ENCODE results near the gene VPS33A. TPM values are rescaled to one million over a fixed set of nuclear protein-coding genes. Genes with fewer than 3 reads are reported as not detected.
A peak's percentile ranks its signal among the peaks of the same experiment; 100 is the strongest.

The VPS33A gene
- 17.0 TPM for total RNA-seq
- polyA plus RNA-seq: 12.4 TPM

- Histone ChIP-seq H3K27ac (ENCODE audit: low read depth) (peak within 1 kb of the TSS; percentile 87), H3K4me1 (ENCODE audit: insufficient read depth) (no peaks in the 10 kb centered on the region), H3K4me3 (ENCODE audit: low read depth, low read length) (peak within 1 kb of the TSS; percentile 65), H3K36me3 (ENCODE audit: insufficient read depth) (peaks cover 2% of the 10 kb centered on the region)
- under 1% methylated on average over 56 of the region's 56 CpGs for WGBS
- DNase-seq (ENCODE audit: extremely low spot score): peak; percentile 90
Measured at GRCh38 chr12:122266230-122266901, at the start of gene VPS33A. Gene VPS33A, minus strand, starts transcription at chr12:122266494. Its CDS starts 86 bp downstream, at chr12:122266408.

- Histone ChIP-seq H3K36me3 (ENCODE audit: insufficient read depth) (peaks cover 3% of the 10 kb centered on the region), H3K4me3 (ENCODE audit: low read depth, low read length) (no peak overlapping the region), H3K27ac (ENCODE audit: low read depth) (no peak overlapping the region), H3K4me1 (ENCODE audit: insufficient read depth) (no peaks in the 10 kb centered on the region)
- no peak for DNase-seq (ENCODE audit: extremely low spot score)
- WGBS: 94% methylated on average over 5 of the region's 5 CpGs
Measured at GRCh38 chr12:122312926-122313325, 46.6 kb upstream of the VPS33A start.

GRCh38 chr12:122311696-122312095 lies 45.4 kb upstream of the VPS33A start:
- Histone ChIP-seq H3K4me1 (ENCODE audit: insufficient read depth) (no peaks in the 10 kb centered on the region), H3K36me3 (ENCODE audit: insufficient read depth) (peaks cover 3% of the 10 kb centered on the region), H3K27ac (ENCODE audit: low read depth) (no peak overlapping the region), H3K4me3 (ENCODE audit: low read depth, low read length) (no peak overlapping the region)
- no peak for DNase-seq (ENCODE audit: extremely low spot score)
- 86% methylated on average over 5 of the region's 5 CpGs for WGBS

- 88% methylated on average over 3 of the region's 3 CpGs for WGBS
- no peak for DNase-seq (ENCODE audit: extremely low spot score)
- H3K4me1 ChIP-seq (ENCODE audit: insufficient read depth): no peaks in the 10 kb centered on the region
- H3K36me3 ChIP-seq (ENCODE audit: insufficient read depth): peaks cover 3% of the 10 kb centered on the region
- H3K4me3 ChIP-seq (ENCODE audit: low read depth, low read length): no peak overlapping the region
- H3K27ac ChIP-seq (ENCODE audit: low read depth): no peak overlapping the region
Measured at GRCh38 chr12:122310626-122311333, 44.5 kb upstream of the VPS33A start.

GRCh38 chr12:122309564-122310121 lies 43.3 kb upstream of the VPS33A start:
- no peak overlapping the region for H3K27ac ChIP-seq (ENCODE audit: low read depth)
- H3K4me1 ChIP-seq (ENCODE audit: insufficient read depth): no peaks in the 10 kb centered on the region
- 67% methylated on average over 8 of the region's 8 CpGs for WGBS
- H3K36me3 ChIP-seq (ENCODE audit: insufficient read depth): peaks cover 3% of the 10 kb centered on the region
- no peak for DNase-seq (ENCODE audit: extremely low spot score)
- H3K4me3 ChIP-seq (ENCODE audit: low read depth, low read length): no peak overlapping the region

- WGBS: 89% methylated on average over 1 of the region's 1 CpG
- Histone ChIP-seq H3K4me1 (ENCODE audit: insufficient read depth) (no peaks in the 10 kb centered on the region), H3K27ac (ENCODE audit: low read depth) (no peak overlapping the region), H3K36me3 (ENCODE audit: insufficient read depth) (peaks cover 3% of the 10 kb centered on the region), H3K4me3 (ENCODE audit: low read depth, low read length) (no peak overlapping the region)
- no peak for DNase-seq (ENCODE audit: extremely low spot score)
Measured at GRCh38 chr12:122308811-122309210, 42.5 kb upstream of the VPS33A start.

- H3K4me3 ChIP-seq (ENCODE audit: low read depth, low read length): no peak overlapping the region
- no peaks in the 10 kb centered on the region for H3K4me1 ChIP-seq (ENCODE audit: insufficient read depth)
- DNase-seq (ENCODE audit: extremely low spot score): no peak
- no peak overlapping the region for H3K27ac ChIP-seq (ENCODE audit: low read depth)
- 71% methylated on average over 4 of the region's 4 CpGs for WGBS
- peaks cover 3% of the 10 kb centered on the region for H3K36me3 ChIP-seq (ENCODE audit: insufficient read depth)
Measured at GRCh38 chr12:122306407-122306806, 40.1 kb upstream of the VPS33A start.

GRCh38 chr12:122304924-122305323 lies 38.6 kb upstream of the VPS33A start:
- DNase-seq (ENCODE audit: extremely low spot score): no peak
- H3K4me1 ChIP-seq (ENCODE audit: insufficient read depth): no peaks in the 10 kb centered on the region
- 75% methylated on average over 1 of the region's 1 CpG for WGBS

GRCh38 chr12:122303068-122303467 lies 36.8 kb upstream of the VPS33A start:
- no peak for DNase-seq (ENCODE audit: extremely low spot score)
- WGBS: 70% methylated on average over 4 of the region's 4 CpGs
- Histone ChIP-seq H3K4me3 (ENCODE audit: low read depth, low read length) (no peak overlapping the region), H3K4me1 (ENCODE audit: insufficient read depth) (no peaks in the 10 kb centered on the region), H3K36me3 (ENCODE audit: insufficient read depth) (no peaks in the 10 kb centered on the region), H3K27ac (ENCODE audit: low read depth) (no peak overlapping the region)

More at GRCh38 chr12:122304924-122305323, 38.6 kb upstream of the VPS33A start:
- H3K27ac ChIP-seq (ENCODE audit: low read depth): no peak overlapping the region
- H3K36me3 ChIP-seq (ENCODE audit: insufficient read depth): peaks cover 3% of the 10 kb centered on the region
- H3K4me3 ChIP-seq (ENCODE audit: low read depth, low read length): no peak overlapping the region

- no peak overlapping the region for H3K27ac ChIP-seq (ENCODE audit: low read depth)
- H3K4me1 ChIP-seq (ENCODE audit: insufficient read depth): no peaks in the 10 kb centered on the region
- H3K4me3 ChIP-seq (ENCODE audit: low read depth, low read length): no peak overlapping the region
- 94% methylated on average over 14 of the region's 14 CpGs for WGBS
- no peak for DNase-seq (ENCODE audit: extremely low spot score)
- no peaks in the 10 kb centered on the region for H3K36me3 ChIP-seq (ENCODE audit: insufficient read depth)
Measured at GRCh38 chr12:122298071-122298748, 31.9 kb upstream of the VPS33A start.

- Histone ChIP-seq H3K36me3 (ENCODE audit: insufficient read depth) (no peaks in the 10 kb centered on the region), H3K4me1 (ENCODE audit: insufficient read depth) (no peaks in the 10 kb centered on the region), H3K4me3 (ENCODE audit: low read depth, low read length) (no peak overlapping the region), H3K27ac (ENCODE audit: low read depth) (no peak overlapping the region)
- 93% methylated on average over 9 of the region's 9 CpGs for WGBS
- no peak for DNase-seq (ENCODE audit: extremely low spot score)
Measured at GRCh38 chr12:122297494-122297893, 31.2 kb upstream of the VPS33A start.

GRCh38 chr12:122295877-122296276 lies 29.6 kb upstream of the VPS33A start:
- no peaks in the 10 kb centered on the region for H3K36me3 ChIP-seq (ENCODE audit: insufficient read depth)
- no peak for DNase-seq (ENCODE audit: extremely low spot score)
- H3K4me1 ChIP-seq (ENCODE audit: insufficient read depth): no peaks in the 10 kb centered on the region
- H3K4me3 ChIP-seq (ENCODE audit: low read depth, low read length): no peak overlapping the region
- H3K27ac ChIP-seq (ENCODE audit: low read depth): no peak overlapping the region

- Histone ChIP-seq H3K4me1 (ENCODE audit: insufficient read depth) (no peaks in the 10 kb centered on the region), H3K27ac (ENCODE audit: low read depth) (no peak overlapping the region), H3K4me3 (ENCODE audit: low read depth, low read length) (no peak overlapping the region), H3K36me3 (ENCODE audit: insufficient read depth) (no peaks in the 10 kb centered on the region)
- 94% methylated on average over 3 of the region's 3 CpGs for WGBS
- no peak for DNase-seq (ENCODE audit: extremely low spot score)
Measured at GRCh38 chr12:122293081-122293480, 26.8 kb upstream of the VPS33A start.

Measured in urinary bladder (tissue), 4 donors.